Mesothelial cell of epicardium (in vitro differentiated cells): ENCODE data around the gene ELP5. TPM values are rescaled to one million over a fixed set of nuclear protein-coding genes. Genes with fewer than 3 reads are reported as not detected.
A peak's percentile ranks its signal among the peaks of the same experiment; 100 is the strongest.

Experiments used
- DNase-seq, 2 experiments: peaks; one replicate each; pipeline ENCODE4 v3.0.0; 2021; ENCODE audit warnings: low spot score in 2 of 2; ENCODE audit not compliant: unreplicated experiment in 2 of 2
- H3K27ac Mint-ChIP-seq: 2 replicates; pipeline ENCODE4 v1.8.0; 2021; ENCODE audit warnings: mixed read lengths
- H3K27me3 Mint-ChIP-seq: 2 replicates; pipeline ENCODE4 v1.8.0; 2021; ENCODE audit warnings: low read depth, mixed read lengths
- H3K36me3 Mint-ChIP-seq: 2 replicates; pipeline ENCODE4 v1.8.0; 2021; ENCODE audit warnings: mixed read lengths
- H3K4me1 Mint-ChIP-seq: 2 replicates; pipeline ENCODE4 v1.8.0; 2021; ENCODE audit warnings: mixed read lengths
- H3K4me3 Mint-ChIP-seq: 2 replicates; pipeline ENCODE4 v1.8.0; 2021; ENCODE audit warnings: mild to moderate bottlenecking, moderate library complexity, mixed read lengths
- H3K9me3 Mint-ChIP-seq: 2 replicates; pipeline ENCODE4 v1.8.0; 2021; ENCODE audit warnings: mixed read lengths
- CTCF ChIP-seq: fragments of 200-600 bp; sonication (generic); IDR thresholded peaks from one replicate; pipeline ENCODE4 v1.5.0; 2021; ENCODE audit warnings: antibody characterized with exemption; ENCODE audit not compliant: unreplicated experiment
- total RNA-seq: library from RNA; stranded (reverse); gene quantifications from 3 replicates; pipeline ENCODE4 v1.2.1, GENCODE V29; 2021

ELP5 gene
- total RNA-seq, 1 donor from 2014 or later, result 37.9 TPM

GRCh38 chr17:7293159-7293558 is 41.1 kb downstream of the ELP5 start:
- no peaks in the 10 kb centered on the region for H3K9me3 Mint-ChIP-seq
- peaks cover 65% of the 10 kb centered on the region for H3K27me3 Mint-ChIP-seq
- peaks cover 25% of the 10 kb centered on the region for H3K4me1 Mint-ChIP-seq
- no peaks in the 10 kb centered on the region for H3K36me3 Mint-ChIP-seq
- no peak overlapping the region for H3K27ac Mint-ChIP-seq
- no peak for DNase-seq
- H3K4me3 Mint-ChIP-seq, result peak overlapping the region; percentile 47
- TF ChIP-seq CTCF, result no peak

GRCh38 chr17:7293816-7294613 is 42.0 kb downstream of the ELP5 start:
- Mint-ChIP-seq H3K27me3 (peaks cover 68% of the 10 kb centered on the region), H3K9me3 (no peaks in the 10 kb centered on the region), H3K4me3 (peak overlapping the region; percentile 47), H3K4me1 (peaks cover 25% of the 10 kb centered on the region), H3K27ac (no peak overlapping the region), H3K36me3 (no peaks in the 10 kb centered on the region)
- TF ChIP-seq CTCF, result no peak
- DNase-seq, result no peak

GRCh38 chr17:7294614-7295153 is 42.7 kb downstream of the ELP5 start, which contains the start of gene YBX2:
Gene YBX2 (minus strand): TSS chr17:7294639. CDS start chr17:7294500, 139 bp downstream.
- Mint-ChIP-seq H3K4me1 (peaks cover 25% of the 10 kb centered on the region), H3K4me3 (peak within 1 kb of the TSS; percentile 60), H3K36me3 (no peaks in the 10 kb centered on the region), H3K9me3 (no peaks in the 10 kb centered on the region), H3K27ac (no peak within 1 kb of the TSS), H3K27me3 (peaks cover 71% of the 10 kb centered on the region)
- no peak for TF ChIP-seq CTCF
- peak; percentile 65 to 81 for DNase-seq

GRCh38 chr17:7295230-7296180 is 43.5 kb downstream of the ELP5 start:
- H3K36me3 Mint-ChIP-seq, result no peaks in the 10 kb centered on the region
- peak overlapping the region; percentile 60 for H3K4me3 Mint-ChIP-seq
- H3K9me3 Mint-ChIP-seq, result no peaks in the 10 kb centered on the region
- H3K27ac Mint-ChIP-seq, result no peak overlapping the region
- H3K27me3 Mint-ChIP-seq, result peaks cover 71% of the 10 kb centered on the region
- TF ChIP-seq CTCF, result no peak
- H3K4me1 Mint-ChIP-seq, result peaks cover 25% of the 10 kb centered on the region
- no peak for DNase-seq

- Mint-ChIP-seq H3K27me3 (peaks cover 63% of the 10 kb centered on the region), H3K36me3 (no peaks in the 10 kb centered on the region), H3K4me1 (peaks cover 25% of the 10 kb centered on the region), H3K4me3 (peak overlapping the region; percentile 44), H3K9me3 (no peaks in the 10 kb centered on the region), H3K27ac (no peak overlapping the region)
- TF ChIP-seq CTCF, result peak; percentile 87
- peak; percentile 79 to 89 for DNase-seq
Measured at GRCh38 chr17:7296189-7296861, 44.3 kb downstream of the ELP5 start.
